CD14-positive monocyte (primary cell): Measurements from ENCODE around the gene CBY1. TPM values are rescaled to one million over a fixed set of nuclear protein-coding genes. Genes with fewer than 3 reads are reported as not detected.

Experiments
- DNase-seq, 3 donors: peaks; one replicate each; pipeline ENCODE4 v3.0.0-alpha.2; 2011 to 2022
- H2AFZ ChIP-seq: 2 replicates; pipeline ENCODE4 v1.6.0; 2012; ENCODE audit warnings: mild to moderate bottlenecking, low read depth, low read length, inconsistent platforms; ENCODE audit not compliant: insufficient read depth, poor library complexity, severe bottlenecking
- H3K27ac ChIP-seq, 2 donors: 1 replicate in 1 of 2; 2 replicates in 1 of 2; pipeline ENCODE4 v1.5.1; 2012 to 2013; ENCODE audit warnings: low read length in 2 of 2, control low read depth in 1 of 2, inconsistent platforms in 1 of 2, low read depth in 1 of 2, mild to moderate bottlenecking in 1 of 2
- H3K27me3 ChIP-seq, 2 donors: one replicate each; pipeline versions ENCODE4 v1.6.0 to v1.6.1; 2011 to 2013; ENCODE audit warnings: low read length in 2 of 2; ENCODE audit not compliant: control insufficient read depth in 2 of 2, insufficient read depth in 2 of 2
- H3K36me3 ChIP-seq, 2 donors: replicated peaks in 1 of 2; 1 replicate in 1 of 2; 2 replicates in 1 of 2; pipeline versions ENCODE4 v1.5.1 to v1.6.1; 2012 to 2013; ENCODE audit warnings: low read length in 2 of 2, control low read depth in 1 of 2, inconsistent platforms in 1 of 2, mild to moderate bottlenecking in 1 of 2; ENCODE audit not compliant: insufficient read depth in 2 of 2, control insufficient read depth in 1 of 2
- H3K4me1 ChIP-seq, 2 donors: 1 replicate in 1 of 2; 2 replicates in 1 of 2; pipeline versions ENCODE4 v1.5.1 to v1.6.1; 2012 to 2013; ENCODE audit warnings: low read length in 2 of 2, control low read depth in 1 of 2, inconsistent platforms in 1 of 2, mild to moderate bottlenecking in 1 of 2, moderate library complexity in 1 of 2; ENCODE audit not compliant: insufficient read depth in 2 of 2, control insufficient read depth in 1 of 2
- H3K4me2 ChIP-seq: replicated peaks from 2 replicates; pipeline ENCODE3; 2012; ENCODE audit warnings: low read length, moderate library complexity, mild to moderate bottlenecking; ENCODE audit not compliant: poor library complexity, severe bottlenecking; ENCODE audit errors: extremely low read depth
- H3K4me3 ChIP-seq, 3 experiments: fragments of 200-600 bp in 1 of 3; sonication (generic) in 1 of 3; replicated peaks in 1 of 3; 1 replicate in 2 of 3; 2 replicates in 1 of 3; pipeline ENCODE4 v1.5.1; 2011 to 2013; ENCODE audit warnings: low read length in 3 of 3, mild to moderate bottlenecking in 3 of 3, control low read depth in 2 of 3, low read depth in 2 of 3, inconsistent platforms in 1 of 3, moderate library complexity in 1 of 3
- H3K79me2 ChIP-seq: 2 replicates; pipeline ENCODE4 v1.6.0; 2012; ENCODE audit warnings: mild to moderate bottlenecking, control low read depth, inconsistent platforms, low read length, moderate library complexity; ENCODE audit not compliant: insufficient read depth
- H3K9ac ChIP-seq: 2 replicates; pipeline ENCODE4 v1.6.0; 2017; ENCODE audit warnings: low read length, mild to moderate bottlenecking; ENCODE audit not compliant: insufficient read depth, poor library complexity, severe bottlenecking
- H3K9me3 ChIP-seq, 2 donors: replicated peaks in 1 of 2; 1 replicate in 1 of 2; 2 replicates in 1 of 2; pipeline versions ENCODE4 v1.5.1 to v1.6.1; 2012 to 2013; ENCODE audit warnings: low read length in 2 of 2, control low read depth in 1 of 2; ENCODE audit not compliant: control insufficient read depth in 1 of 2, insufficient read depth in 1 of 2
- H4K20me1 ChIP-seq: 2 replicates; pipeline ENCODE4 v1.6.0; 2012; ENCODE audit warnings: mild to moderate bottlenecking, low read length, control low read depth, moderate library complexity; ENCODE audit not compliant: insufficient read depth
- H3K27ac Mint-ChIP-seq, 7 donors: one replicate each; pipeline ENCODE4 v1.8.0; 2020; ENCODE audit warnings: mild to moderate bottlenecking in 7 of 7, mixed read lengths in 7 of 7, moderate library complexity in 6 of 7, inconsistent platforms in 2 of 7
- H3K27me3 Mint-ChIP-seq, 3 donors: one replicate each; pipeline ENCODE4 v1.8.0; 2021 to 2022; ENCODE audit warnings: low read depth in 3 of 3, mild to moderate bottlenecking in 3 of 3, mixed read lengths in 3 of 3, moderate library complexity in 3 of 3, inconsistent platforms in 1 of 3
- H3K36me3 Mint-ChIP-seq, 2 donors: one replicate each; pipeline ENCODE4 v1.8.0; 2020; ENCODE audit warnings: mixed read lengths in 2 of 2, inconsistent platforms in 1 of 2, mild to moderate bottlenecking in 1 of 2
- H3K4me1 Mint-ChIP-seq: one replicate; pipeline ENCODE4 v1.8.0; 2020; ENCODE audit warnings: mild to moderate bottlenecking, mixed read lengths
- H3K4me3 Mint-ChIP-seq, 2 donors: one replicate each; pipeline ENCODE4 v1.8.0; 2020; ENCODE audit warnings: mild to moderate bottlenecking in 2 of 2, mixed read lengths in 2 of 2, moderate library complexity in 1 of 2
- H3K9me3 Mint-ChIP-seq, 7 donors: one replicate each; pipeline ENCODE4 v1.8.0; 2020 to 2022; ENCODE audit warnings: mixed read lengths in 7 of 7, mild to moderate bottlenecking in 6 of 7, moderate library complexity in 6 of 7, inconsistent platforms in 2 of 7
- CTCF ChIP-seq: fragments of 200-600 bp; IDR thresholded peaks from one replicate; pipeline ENCODE4 v1.8.0; 2022; ENCODE audit warnings: antibody characterized with exemption, mild to moderate bottlenecking
- WGBS: methylation state at CpG from one replicate; pipeline ENCODE4 v1.1.5; 2013; ENCODE audit warnings: missing lambda C conversion rate; ENCODE audit not compliant: insufficient coverage; 5-methylcytosine and 5-hydroxymethylcytosine counted together
- intact Hi-C, 2 donors: fragments of 100-400 bp; cut with micrococcal nuclease; formaldehyde crosslinking; loops; one replicate each; pipeline versions ENCODE4 v1.15.0 to v1.15.1; 2023
- polyA plus RNA-seq, 3 donors: library from polyadenylated mRNA; depleted of rRNA in 1 of 3; unstranded in 2 of 3; stranded (reverse) in 1 of 3; fragments of 300-500 nt in 2 of 3; fragments of >200 nt in 1 of 3; fragmentation: Illumina TruSeq in 2 of 3; gene quantifications; 1 replicate in 2 of 3; 2 replicates in 1 of 3; pipeline ENCODE4 v1.2.3, GENCODE V29; 2012 to 2021

Gene CBY1
- polyA plus RNA-seq, 3 donors = 1.1 to 4.1 (median 1.7) TPM

- peaks cover 51% of the 10 kb centered on the region for H3K79me2 ChIP-seq
- WGBS = no CpG with 5 or more reads among the region's 2 CpGs
- H3K4me1 Mint-ChIP-seq = peaks cover 32% of the 10 kb centered on the region
Measured at GRCh38 chr22:38694049-38694448, 37.6 kb downstream of the CBY1 start.

GRCh38 chr22:38694940-38695339 is 38.5 kb downstream of the CBY1 start:
- Histone ChIP-seq H4K20me1 (peaks cover 16% of the 10 kb centered on the region), H3K4me1 (peaks cover 37 to 41% of the 10 kb centered on the region in 2 donors), H3K27me3 (no peaks in the 10 kb centered on the region), H3K79me2 (peaks cover 60% of the 10 kb centered on the region), H3K4me2 (no peak overlapping the region), H3K27ac (no peak overlapping the region), H3K4me3 (no peak overlapping the region), H3K9ac (no peak overlapping the region), H3K36me3 (peaks cover 0 to 24% of the 10 kb centered on the region in 2 donors), H2AFZ (no peak overlapping the region), H3K9me3 (no peaks in the 10 kb centered on the region)
- intact Hi-C loops = no loop called here
- peaks cover 41% of the 10 kb centered on the region for H3K4me1 Mint-ChIP-seq
- no peak for TF ChIP-seq CTCF
- H3K36me3 Mint-ChIP-seq = peaks cover 22 to 33% of the 10 kb centered on the region in 2 donors
- no peak overlapping the region for H3K4me3 Mint-ChIP-seq
- no peak overlapping the region for H3K27ac Mint-ChIP-seq
- H3K9me3 Mint-ChIP-seq = no peaks in the 10 kb centered on the region
- peaks cover 0 to under 1% (median 0%) of the 10 kb centered on the region in 3 donors for H3K27me3 Mint-ChIP-seq
- 100% methylated on average over 1 of the region's 3 CpGs for WGBS
- DNase-seq = no peak

More at GRCh38 chr22:38694049-38694448, 37.6 kb downstream of the CBY1 start:
- no peak overlapping the region for H3K4me2 ChIP-seq
- no peaks in the 10 kb centered on the region for H3K27me3 ChIP-seq
- no peak overlapping the region for H3K4me3 ChIP-seq
- peaks cover 16% of the 10 kb centered on the region for H4K20me1 ChIP-seq
- TF ChIP-seq CTCF = no peak
- peaks cover 28 to 33% of the 10 kb centered on the region in 2 donors for H3K4me1 ChIP-seq
- peak overlapping the region in 1 of 7 donors; percentile 1 for H3K27ac Mint-ChIP-seq
- H3K27ac ChIP-seq = no peak overlapping the region
- no peak overlapping the region for H3K9ac ChIP-seq
- peaks cover 0 to 33% of the 10 kb centered on the region in 2 donors for H3K36me3 ChIP-seq
- intact Hi-C loops = no loop called here
- no peak for DNase-seq
- no peaks in the 10 kb centered on the region for H3K27me3 Mint-ChIP-seq
- no peak overlapping the region for H2AFZ ChIP-seq
- H3K9me3 ChIP-seq = no peaks in the 10 kb centered on the region
- peaks cover 31 to 34% of the 10 kb centered on the region in 2 donors for H3K36me3 Mint-ChIP-seq
- H3K9me3 Mint-ChIP-seq = no peaks in the 10 kb centered on the region
- H3K4me3 Mint-ChIP-seq = no peak overlapping the region
